HG02981 (cell line): Measurements from ENCODE around the gene SLC39A9.
"Not testable (repeated sequence)": the region's sequence is repeated elsewhere in the genome, so short reads cannot be mapped to it uniquely, and the experiment has no call there.

Experiments
- ATAC-seq: cut with Tn5 transposase; IDR thresholded peaks from one replicate; pipeline ENCODE4 v1.9.1; 2021; ENCODE audit warnings: mild to moderate bottlenecking, moderate library complexity; ENCODE audit not compliant: unreplicated experiment

The SLC39A9 gene

GRCh38 chr14:69498286-69498685 lies 99.8 kb downstream of the SLC39A9 start:
- not testable (repeated sequence) for ATAC-seq

- ATAC-seq, result no peak
These were observed 100.9 kb downstream of the SLC39A9 start for GRCh38 chr14:69499436-69499835.

GRCh38 chr14:69500096-69500495 lies 101.6 kb downstream of the SLC39A9 start:
- ATAC-seq, result no peak

- no peak for ATAC-seq
These were observed 102.2 kb downstream of the SLC39A9 start for GRCh38 chr14:69500736-69501135.

GRCh38 chr14:69501423-69501838 lies 102.9 kb downstream of the SLC39A9 start:
- no peak for ATAC-seq

GRCh38 chr14:69504775-69505174 lies 106.3 kb downstream of the SLC39A9 start:
- ATAC-seq, result no peak

GRCh38 chr14:69505338-69506240 lies 107.1 kb downstream of the SLC39A9 start:
- no peak for ATAC-seq

GRCh38 chr14:69506241-69506595 lies 107.7 kb downstream of the SLC39A9 start:
- no peak for ATAC-seq
